HT1080 (cell line): ENCODE data around the gene CUL2. TPM values are rescaled to one million over a fixed set of nuclear protein-coding genes. Genes with fewer than 3 reads are reported as not detected.
A peak's percentile ranks its signal among the peaks of the same experiment; 100 is the strongest.
"Not testable (repeated sequence)": the region's sequence is repeated elsewhere in the genome, so short reads cannot be mapped to it uniquely, and the experiment has no call there.

Source experiments
- DNase-seq: peaks from one replicate; pipeline ENCODE4 v3.0.0-alpha.2; 2015; ENCODE audit warnings: low read depth
- total RNA-seq: library from RNA; depleted of rRNA; stranded (reverse); fragments of >200 nt; shearing (Covaris generic); gene quantifications from 2 replicates; pipeline ENCODE4 v1.2.3, GENCODE V29; 2014

CUL2 gene
- total RNA-seq, 1 experiment from 2014 or later = 41.4 TPM

- DNase-seq = no peak
Measured at GRCh38 chr10:35020481-35020880, 69.7 kb downstream of the CUL2 start.

- no peak for DNase-seq
Measured at GRCh38 chr10:35019041-35020024, 70.8 kb downstream of the CUL2 start.

GRCh38 chr10:35017608-35018007, 72.5 kb downstream of the CUL2 start:
- DNase-seq = no peak

GRCh38 chr10:35015843-35016408, 74.2 kb downstream of the CUL2 start:
- no peak for DNase-seq

GRCh38 chr10:35012781-35013180, 77.4 kb downstream of the CUL2 start:
- no peak for DNase-seq

- DNase-seq = peak; percentile 88
Measured at GRCh38 chr10:35011771-35012191, 78.4 kb downstream of the CUL2 start.

GRCh38 chr10:35007858-35008301, 82.3 kb downstream of the CUL2 start:
- DNase-seq = no peak

- no peak for DNase-seq
Measured at GRCh38 chr10:35006836-35007235, 83.3 kb downstream of the CUL2 start.

- DNase-seq = peak; percentile 99
Measured at GRCh38 chr10:35005868-35006267, 84.3 kb downstream of the CUL2 start.

- no peak for DNase-seq
Measured at GRCh38 chr10:35004651-35005050, 85.5 kb downstream of the CUL2 start.

GRCh38 chr10:35003906-35004305, 86.2 kb downstream of the CUL2 start:
- no peak for DNase-seq

GRCh38 chr10:35000936-35001335, 89.2 kb downstream of the CUL2 start:
- no peak for DNase-seq

- no peak for DNase-seq
Measured at GRCh38 chr10:34999532-34999931, 90.6 kb downstream of the CUL2 start.

GRCh38 chr10:34998940-34999339, 91.2 kb downstream of the CUL2 start:
- no peak for DNase-seq

GRCh38 chr10:34996843-34997242, 93.3 kb downstream of the CUL2 start:
- peak; percentile 32 for DNase-seq

- no peak for DNase-seq
Measured at GRCh38 chr10:34995925-34996324, 94.2 kb downstream of the CUL2 start.

- DNase-seq = peak; percentile 98
Measured at GRCh38 chr10:34994565-34995142, 95.5 kb downstream of the CUL2 start.

- DNase-seq = no peak
Measured at GRCh38 chr10:34993782-34994181, 96.4 kb downstream of the CUL2 start.

GRCh38 chr10:34991117-34991516, 99.0 kb downstream of the CUL2 start:
- DNase-seq = not testable (repeated sequence)

GRCh38 chr10:34988397-34989067, 101.6 kb downstream of the CUL2 start:
- DNase-seq = no peak

- DNase-seq = peak; percentile 64
Measured at GRCh38 chr10:34985823-34986222, 104.3 kb downstream of the CUL2 start.

- DNase-seq = no peak
Measured at GRCh38 chr10:34985146-34985545, 105.0 kb downstream of the CUL2 start.
